PFSK-1 (cell line): Measurements from ENCODE around the gene RAB11FIP3.

Experiments
- FOXP2 ChIP-seq: optimal IDR thresholded peaks from 2 replicates; pipeline ENCODE3; 2011; ENCODE audit warnings: borderline replicate concordance, control low read depth, inconsistent platforms; ENCODE audit not compliant: insufficient read depth; ENCODE audit errors: extremely low read length, extremely low read depth
- POLR2AphosphoS5 ChIP-seq: IDR thresholded peaks from 2 replicates; pipeline ENCODE4 v1.6.1; 2012; ENCODE audit warnings: low read depth, mild to moderate bottlenecking, control low read depth, low read length, moderate library complexity
- REST ChIP-seq, 2 experiments: IDR thresholded peaks; 2 replicates each; pipeline versions ENCODE4 v1.6.1 to v1.8.0; 2011 to 2012; ENCODE audit warnings: low read depth in 2 of 2, low read length in 2 of 2, control low read depth in 1 of 2, inconsistent platforms in 1 of 2, mild to moderate bottlenecking in 1 of 2, moderate library complexity in 1 of 2; ENCODE audit not compliant: insufficient read depth in 1 of 2
- SIN3A ChIP-seq: IDR thresholded peaks from 2 replicates; pipeline ENCODE4 v1.6.1; 2012; ENCODE audit warnings: mild to moderate bottlenecking, low read length, moderate library complexity, borderline replicate concordance; ENCODE audit not compliant: insufficient read depth
- TAF1 ChIP-seq: IDR thresholded peaks from 2 replicates; pipeline ENCODE4 v1.6.1; 2012; ENCODE audit warnings: low read length, control low read depth, borderline replicate concordance; ENCODE audit not compliant: insufficient read depth

- TF ChIP-seq SIN3A = no peak
- no peak for TF ChIP-seq REST (IDR thresholded peaks at IDR 0.05; ENCODE audit: insufficient read depth in 1 of 2, low read depth in 2 of 2, low read length in 2 of 2)
- TF ChIP-seq TAF1 = no peak
- no peak for TF ChIP-seq POLR2AphosphoS5
- TF ChIP-seq FOXP2 = no peak
Measured at GRCh38 chr16:553601-554296, 128.3 kb downstream of the RAB11FIP3 start.
